ENCODE measurements around the gene FOXP2.

- TF ChIP-seq GATA2 (IDR thresholded peaks at IDR 0.05; ENCODE audit: low read depth, low read length) (no peak), GATA3 (IDR thresholded peaks at IDR 0.05; ENCODE audit: low read depth, low read length) (no peak)
Measured at GRCh38 chr7:114432061-114432460, 17.4 kb downstream of the FOXP2 start.

All from SH-SY5Y (cell line).